Amniotic stem cell (primary cell): ENCODE results near the gene TSC22D4.

ENCODE experiments used
- DNase-seq: peaks from one replicate; lab custom pipeline; 2025; lab: John Stamatoyannopoulos, UW

TSC22D4 gene

DNA sequence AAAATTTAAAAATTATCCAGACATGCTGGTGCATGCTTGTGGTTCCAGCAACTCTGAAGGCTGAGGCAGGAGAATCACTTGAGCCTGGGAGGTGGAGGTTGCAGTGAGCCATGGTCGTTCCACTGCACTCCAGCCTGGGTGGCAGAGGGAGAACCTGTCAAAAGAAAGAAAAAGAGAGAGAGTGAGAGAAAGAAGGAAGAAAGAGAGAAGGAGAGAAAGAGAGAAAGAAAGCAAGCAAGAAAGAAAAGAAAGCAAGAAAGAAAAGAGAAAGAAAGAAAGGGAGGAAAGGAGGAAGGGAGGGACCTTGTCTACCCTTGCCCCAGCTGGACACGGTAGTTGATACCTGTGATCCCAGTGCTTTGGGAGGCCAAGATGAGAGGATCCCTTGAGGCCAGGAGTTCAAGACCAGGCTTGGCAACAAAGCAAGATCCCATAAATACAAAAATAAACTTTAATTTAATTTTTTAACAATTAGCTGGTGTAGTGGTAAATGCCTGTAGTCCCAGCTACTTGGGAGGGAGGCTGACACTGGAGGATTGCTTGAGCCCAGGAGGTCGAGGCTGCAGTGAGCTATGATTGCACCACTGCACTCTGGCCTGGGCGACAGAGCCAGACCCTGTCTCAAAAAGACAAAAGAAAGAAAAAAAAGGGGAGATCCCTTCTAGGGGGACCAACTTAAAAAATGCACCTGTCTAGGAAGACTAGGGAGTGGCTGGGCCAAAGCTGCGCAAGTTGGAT, 13.9 kb upstream of the TSC22D4 start:
- no peak for DNase-seq

DNA sequence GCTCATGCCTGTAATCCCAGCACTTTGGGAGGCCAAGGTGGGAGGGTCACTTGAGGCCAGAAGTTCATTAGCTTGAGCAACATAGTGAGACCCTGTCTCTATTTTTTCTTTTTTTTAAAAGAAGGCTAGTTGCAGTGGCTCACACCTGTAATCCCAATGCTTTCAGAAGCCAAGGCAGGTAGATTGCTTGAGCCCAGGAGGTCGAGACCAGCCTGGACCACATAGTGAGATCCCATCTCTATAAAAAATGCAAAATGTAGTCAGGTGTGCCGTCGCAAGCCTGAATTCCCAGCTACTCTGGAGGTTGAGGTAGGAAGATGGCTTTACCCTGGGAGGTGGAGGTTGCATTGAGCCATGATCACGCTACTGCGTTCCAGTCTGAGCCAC, 12.2 kb upstream of the TSC22D4 start:
- no peak for DNase-seq

DNA sequence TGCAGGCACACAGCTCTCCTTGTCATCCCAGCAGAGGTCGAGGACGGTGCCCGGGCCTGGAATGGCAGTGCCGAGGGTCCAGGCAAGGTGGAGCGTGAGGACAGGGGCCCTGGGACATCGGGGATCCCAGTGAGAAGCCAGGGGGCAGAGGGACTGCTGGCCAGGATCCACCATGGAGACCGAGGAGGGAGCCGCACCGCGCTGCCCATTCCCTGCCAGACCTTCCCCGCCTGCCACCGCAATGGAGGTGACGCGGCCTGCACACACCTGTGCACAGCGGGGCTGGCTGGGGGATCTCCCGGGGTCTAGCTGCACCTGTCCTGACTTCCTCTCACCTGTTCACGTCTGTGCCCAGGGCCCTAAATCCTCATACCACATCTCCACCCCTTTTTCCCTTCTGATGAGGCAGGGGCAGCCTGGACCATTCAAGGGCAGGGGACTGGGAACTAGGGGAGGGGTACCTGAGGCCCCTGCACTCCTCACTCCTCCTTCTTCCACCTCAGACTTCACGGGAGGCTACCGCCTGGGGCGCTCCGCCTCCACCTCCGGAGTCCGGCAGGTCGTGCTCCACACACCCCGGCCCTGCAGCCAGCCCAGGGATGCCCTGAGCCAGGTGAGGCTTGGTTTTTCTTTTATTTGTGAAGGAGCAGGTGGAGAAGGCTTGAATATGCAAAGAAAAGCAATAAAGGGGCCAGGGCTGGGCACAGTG, 11.6 kb upstream of the TSC22D4 start:
- DNase-seq: no peak

DNA sequence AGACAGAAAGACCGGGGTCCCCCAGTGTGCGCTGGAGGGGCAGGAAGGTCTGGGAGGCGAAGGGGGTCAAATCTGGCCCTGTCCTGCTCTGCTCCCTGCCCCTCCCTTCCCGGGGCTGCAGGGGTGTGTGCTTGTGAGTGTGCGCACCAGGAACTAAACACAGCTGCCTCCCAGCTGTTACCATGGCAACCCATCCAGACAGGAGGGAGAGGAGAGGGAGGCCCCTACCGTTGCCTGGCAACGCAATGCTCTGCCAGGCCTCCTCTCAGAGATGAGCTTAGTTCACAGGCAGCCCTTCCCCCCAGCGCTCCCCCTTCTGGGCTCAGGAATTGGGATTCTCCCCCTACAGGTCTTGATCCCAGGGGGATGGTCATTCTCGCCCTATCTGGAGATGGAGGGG, 10.8 kb upstream of the TSC22D4 start:
- peak; percentile 21 for DNase-seq

DNA sequence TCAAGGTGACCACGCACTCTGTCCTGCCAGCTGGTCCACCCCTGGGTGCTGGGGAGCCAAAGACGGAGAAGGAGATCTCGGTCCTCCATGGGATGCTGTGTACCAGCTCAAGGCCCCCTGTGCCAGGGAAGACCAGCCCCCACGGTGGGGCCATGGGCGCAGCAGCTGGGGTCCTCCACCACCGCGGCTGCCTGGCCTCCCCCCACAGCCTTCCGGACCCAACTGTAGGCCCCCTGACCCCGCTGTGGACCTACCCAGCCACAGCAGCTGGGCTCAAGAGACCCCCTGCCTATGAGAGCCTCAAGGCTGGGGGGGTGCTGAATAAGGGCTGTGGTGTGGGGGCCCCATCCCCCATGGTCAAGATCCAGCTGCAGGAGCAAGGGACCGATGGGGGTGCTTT, 10.1 kb upstream of the TSC22D4 start:
- no peak for DNase-seq

DNA sequence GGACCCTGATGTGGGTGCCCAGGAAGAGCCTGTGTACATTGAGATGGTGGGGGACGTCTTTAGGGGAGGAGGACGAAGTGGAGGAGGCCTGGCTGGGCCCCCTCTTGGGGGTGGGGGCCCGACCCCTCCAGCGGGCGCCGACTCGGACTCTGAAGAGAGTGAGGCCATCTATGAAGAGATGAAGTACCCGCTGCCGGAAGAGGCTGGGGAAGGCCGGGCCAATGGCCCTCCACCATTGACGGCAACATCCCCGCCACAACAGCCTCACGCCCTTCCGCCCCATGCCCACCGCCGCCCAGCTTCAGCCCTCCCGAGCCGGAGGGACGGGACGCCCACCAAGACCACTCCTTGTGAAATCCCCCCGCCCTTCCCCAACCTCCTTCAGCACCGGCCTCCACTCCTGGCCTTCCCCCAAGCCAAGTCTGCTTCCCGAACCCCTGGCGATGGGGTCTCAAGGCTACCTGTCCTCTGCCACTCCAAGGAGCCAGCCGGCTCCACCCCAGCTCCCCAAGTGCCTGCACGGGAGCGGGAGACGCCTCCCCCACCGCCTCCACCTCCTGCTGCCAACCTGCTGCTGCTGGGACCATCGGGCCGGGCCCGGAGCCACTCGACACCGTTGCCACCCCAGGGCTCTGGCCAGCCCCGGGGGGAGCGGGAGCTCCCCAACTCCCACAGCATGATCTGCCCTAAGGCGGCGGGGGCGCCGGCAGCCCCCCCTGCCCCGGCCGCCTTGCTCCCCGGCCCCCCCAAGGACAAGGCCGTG, 9.5 kb upstream of the TSC22D4 start:
- DNase-seq: no peak

DNA sequence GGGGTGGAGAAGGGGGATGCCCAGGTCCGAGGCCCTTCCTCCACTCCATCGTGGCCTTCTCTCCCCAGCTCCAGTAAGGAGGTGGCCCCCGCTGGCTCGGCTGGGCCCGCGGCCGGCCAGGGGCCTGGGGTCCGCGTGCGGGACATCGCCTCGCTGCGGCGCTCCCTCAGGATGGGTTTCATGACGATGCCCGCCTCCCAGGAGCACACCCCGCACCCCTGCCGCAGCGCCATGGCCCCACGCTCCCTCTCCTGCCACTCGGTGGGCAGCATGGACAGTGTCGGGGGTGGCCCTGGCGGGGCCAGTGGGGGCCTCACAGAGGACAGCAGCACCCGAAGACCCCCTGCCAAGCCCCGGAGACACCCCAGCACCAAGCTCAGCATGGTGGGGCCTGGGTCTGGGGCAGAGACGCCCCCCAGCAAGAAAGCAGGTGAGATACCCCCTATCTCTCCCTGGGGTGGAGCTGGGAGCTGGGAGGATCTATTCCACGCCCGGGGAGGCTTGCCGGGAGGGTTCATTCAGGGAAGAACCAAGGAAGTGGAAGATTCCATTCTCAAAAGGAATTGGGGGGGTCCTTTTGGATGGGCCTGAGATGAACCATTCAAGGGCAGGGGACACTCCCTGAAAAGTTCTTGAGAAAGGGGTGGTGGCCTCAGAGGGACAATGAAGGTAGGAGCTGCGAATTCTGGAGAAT, 7.9 kb upstream of the TSC22D4 start:
- no peak for DNase-seq

DNA sequence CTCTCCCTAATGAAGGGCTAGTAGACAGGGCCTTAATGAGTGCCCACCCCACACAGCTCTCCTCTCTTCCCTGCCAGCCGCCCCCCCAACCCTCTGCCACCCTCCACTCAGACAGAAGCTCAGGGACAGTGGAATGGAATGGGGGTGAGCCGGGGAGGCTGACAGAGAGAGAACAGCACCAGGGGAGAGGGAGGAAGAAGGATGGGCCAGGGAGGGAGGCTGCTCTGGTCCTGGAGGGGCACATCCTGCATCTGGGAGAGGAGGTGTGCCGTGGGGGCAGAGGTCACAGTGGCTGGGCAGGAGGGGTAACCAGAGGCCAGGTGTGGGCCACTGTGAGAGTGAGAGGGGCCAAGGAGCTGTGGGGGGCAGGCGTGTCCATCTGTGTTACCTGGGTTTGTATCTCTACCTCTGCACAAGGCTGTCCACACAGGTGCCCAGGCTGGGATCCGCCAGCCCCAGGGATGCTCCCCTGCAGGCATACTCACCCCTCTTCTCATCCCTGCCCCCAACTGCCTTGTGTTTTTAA, 7.2 kb upstream of the TSC22D4 start:
- no peak for DNase-seq

DNA sequence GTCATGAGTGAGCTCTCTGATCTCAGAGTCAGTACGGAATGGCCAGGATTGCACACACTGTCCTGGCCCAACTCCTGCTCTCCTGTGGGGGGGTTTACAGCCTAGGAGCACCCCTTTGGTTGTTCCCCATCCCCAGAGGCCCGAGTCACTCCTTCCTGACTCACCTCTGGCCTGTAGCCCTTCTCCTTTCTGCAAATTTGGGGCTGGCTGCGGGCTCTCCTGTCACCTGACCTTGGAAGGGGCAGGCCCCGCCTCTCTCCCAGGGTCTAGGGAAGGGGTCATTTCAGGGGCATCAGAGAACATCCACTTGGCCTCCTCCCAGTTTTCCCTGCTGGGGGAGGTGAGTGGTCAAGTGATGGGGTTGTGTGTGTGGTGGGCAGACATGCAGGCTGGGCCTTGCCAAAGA, 6.5 kb upstream of the TSC22D4 start:
- no peak for DNase-seq

DNA sequence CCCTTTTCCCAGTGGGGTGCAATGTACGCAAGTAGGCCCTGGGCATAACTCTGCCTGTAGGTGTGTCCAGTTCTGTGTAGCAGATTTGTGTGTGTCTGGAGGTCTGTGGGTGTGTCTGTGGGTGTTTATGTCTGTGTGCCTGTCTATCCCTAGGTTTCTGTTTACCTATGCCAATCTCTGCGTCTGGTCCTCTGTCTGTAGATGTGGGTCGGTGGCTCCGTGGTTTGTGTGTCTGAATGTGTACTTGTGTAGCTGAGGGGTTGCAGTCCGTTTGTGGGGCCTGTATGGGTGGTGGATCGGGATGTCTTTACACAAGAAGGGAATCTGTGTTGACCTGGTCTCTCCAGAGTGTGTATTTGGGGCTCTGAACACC, 5.6 kb upstream of the TSC22D4 start:
- DNase-seq: no peak

DNA sequence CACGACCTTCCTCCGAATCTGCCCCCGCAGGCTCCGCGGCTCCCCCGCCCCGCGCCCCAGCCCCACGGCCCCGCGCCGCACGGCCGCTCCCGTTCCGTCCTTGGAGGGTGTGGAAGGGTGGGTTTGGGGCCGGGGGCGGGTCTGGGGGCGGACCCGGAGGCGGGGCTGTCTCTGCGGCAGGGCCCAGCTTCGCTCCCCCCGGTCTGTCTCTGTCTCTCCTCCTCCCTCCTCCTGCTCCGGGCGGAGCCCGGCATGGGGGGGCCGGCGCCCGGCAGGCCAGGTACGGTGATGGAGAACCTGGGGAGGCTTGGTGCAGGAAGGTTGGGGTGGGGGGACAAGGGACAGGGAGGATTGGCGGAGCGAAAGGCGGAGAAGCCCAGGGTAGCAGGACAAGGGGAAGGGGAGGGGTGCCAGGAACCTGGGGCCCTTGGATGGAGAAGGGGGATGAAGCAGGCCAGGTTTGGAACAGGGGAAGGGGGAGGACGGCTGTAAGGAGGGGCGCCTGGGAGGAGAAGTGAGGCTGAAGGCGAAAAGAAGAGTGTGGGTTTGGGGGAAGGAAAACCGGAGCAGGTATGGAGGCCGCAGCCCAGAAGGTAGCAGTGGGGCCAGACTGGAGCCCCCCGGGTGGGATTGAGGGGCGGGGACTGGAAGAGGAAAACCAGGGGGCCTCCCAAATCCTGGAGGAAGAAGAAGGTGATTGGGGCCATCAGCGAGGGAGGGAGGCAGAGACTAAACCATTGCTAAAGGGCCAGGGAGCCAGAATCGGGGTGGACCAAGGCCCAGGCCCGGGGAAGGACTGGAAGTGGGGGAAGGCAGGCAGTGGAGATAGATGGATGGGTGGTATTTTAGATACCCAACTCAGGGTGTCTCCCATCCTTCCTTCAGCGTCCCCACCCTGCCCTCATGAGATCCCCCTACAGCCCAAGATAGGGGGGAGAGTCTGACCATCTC, 5.0 kb upstream of the TSC22D4 start, which contains the start of gene NYAP1:
TSS of gene NYAP1 (plus strand) at position 206 of the 951 bp plus-strand sequence. CDS start 1,385 bp downstream, outside the sequence.
- no peak for DNase-seq

DNA sequence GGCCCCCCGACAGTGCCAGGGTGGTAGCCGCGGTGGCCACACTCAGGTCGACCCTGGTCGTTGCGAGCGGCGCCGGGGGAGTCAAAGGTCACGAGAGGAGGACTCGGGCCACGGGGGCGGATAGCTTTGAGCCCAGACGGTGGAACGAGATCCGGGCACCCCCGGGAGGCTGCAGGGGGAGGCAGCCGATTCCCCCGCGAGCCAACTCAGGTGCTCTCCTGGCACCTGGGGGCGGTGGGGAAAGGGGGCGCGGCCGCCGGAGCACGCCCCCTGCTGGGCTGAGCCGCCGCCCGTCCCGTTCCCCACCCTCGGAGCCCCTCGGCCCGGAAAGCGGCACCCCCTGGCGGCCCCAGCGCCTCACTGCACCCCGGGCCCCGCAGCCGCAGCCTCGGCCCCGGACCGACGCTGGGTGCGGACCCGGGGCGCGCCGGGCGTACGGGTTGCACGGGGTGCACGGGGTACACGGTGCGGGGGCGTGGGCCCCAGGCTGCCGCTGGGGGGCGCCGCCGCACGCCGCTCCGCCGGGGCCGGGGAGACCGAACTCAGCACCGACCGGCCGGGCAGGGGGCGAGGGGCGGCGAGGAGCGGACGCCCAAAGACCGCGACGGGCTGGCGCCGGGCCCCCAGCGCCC, 4.2 kb upstream of the TSC22D4 start:
- DNase-seq: peak; percentile 34

DNA sequence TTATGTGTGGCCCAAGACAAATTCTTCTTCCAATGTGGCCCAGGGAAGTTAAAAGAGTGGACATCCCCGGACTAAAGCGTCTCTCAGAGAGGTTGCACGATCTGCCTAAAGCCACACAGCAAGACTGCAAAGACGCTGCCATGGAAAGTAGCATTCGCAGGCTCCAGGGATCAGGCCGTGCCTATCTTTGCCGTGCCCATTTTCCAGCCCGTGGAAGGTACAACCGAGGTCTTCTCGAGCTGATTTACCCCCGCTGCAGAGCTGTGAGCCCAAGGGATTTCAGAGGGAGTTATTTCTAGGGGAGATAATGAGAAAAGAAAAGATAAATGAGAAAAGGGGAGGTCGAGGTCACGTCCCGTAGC, 3.7 kb upstream of the TSC22D4 start:
- DNase-seq: no peak

DNA sequence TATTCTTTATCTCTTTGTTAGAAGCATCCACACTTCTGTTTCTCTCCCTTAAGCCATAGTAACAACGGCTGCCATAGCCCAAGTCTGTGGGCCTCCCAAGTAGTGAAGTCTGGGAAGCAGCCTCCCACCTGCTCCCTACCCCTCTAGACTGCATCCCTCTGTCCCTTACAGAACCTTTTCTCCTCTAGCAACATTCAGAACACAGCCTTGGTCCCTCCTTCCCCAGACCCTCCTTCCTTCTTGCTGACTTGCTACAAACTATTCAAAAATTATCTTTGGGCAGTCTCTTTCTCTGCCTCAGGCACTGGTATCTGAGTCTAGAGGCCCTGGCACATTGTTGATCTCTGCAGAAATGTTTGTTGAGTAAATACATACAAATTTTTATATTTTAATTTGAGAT, 2.5 kb upstream of the TSC22D4 start:
- no peak for DNase-seq

DNA sequence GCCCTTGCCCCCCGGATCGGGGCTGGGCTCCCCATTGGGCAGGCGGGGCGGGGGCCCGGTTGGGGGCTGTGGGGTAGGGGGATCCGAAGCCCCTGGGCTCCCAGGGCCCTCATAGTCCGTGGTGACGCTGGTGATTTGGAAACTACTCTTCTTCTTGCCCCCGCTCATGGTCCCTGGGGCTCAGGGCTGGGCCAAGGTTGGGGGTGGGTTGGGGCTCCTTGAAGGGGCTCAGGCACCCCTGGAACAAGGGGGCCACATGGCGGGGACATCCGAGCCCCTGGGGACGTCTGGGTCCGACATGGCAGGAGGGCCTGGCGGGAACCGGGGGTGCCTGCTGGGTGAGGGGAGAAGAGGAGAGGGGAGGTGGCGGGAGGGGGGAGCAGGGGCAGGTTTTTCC, 1.1 kb downstream of the TSC22D4 start:
- DNase-seq: no peak

DNA sequence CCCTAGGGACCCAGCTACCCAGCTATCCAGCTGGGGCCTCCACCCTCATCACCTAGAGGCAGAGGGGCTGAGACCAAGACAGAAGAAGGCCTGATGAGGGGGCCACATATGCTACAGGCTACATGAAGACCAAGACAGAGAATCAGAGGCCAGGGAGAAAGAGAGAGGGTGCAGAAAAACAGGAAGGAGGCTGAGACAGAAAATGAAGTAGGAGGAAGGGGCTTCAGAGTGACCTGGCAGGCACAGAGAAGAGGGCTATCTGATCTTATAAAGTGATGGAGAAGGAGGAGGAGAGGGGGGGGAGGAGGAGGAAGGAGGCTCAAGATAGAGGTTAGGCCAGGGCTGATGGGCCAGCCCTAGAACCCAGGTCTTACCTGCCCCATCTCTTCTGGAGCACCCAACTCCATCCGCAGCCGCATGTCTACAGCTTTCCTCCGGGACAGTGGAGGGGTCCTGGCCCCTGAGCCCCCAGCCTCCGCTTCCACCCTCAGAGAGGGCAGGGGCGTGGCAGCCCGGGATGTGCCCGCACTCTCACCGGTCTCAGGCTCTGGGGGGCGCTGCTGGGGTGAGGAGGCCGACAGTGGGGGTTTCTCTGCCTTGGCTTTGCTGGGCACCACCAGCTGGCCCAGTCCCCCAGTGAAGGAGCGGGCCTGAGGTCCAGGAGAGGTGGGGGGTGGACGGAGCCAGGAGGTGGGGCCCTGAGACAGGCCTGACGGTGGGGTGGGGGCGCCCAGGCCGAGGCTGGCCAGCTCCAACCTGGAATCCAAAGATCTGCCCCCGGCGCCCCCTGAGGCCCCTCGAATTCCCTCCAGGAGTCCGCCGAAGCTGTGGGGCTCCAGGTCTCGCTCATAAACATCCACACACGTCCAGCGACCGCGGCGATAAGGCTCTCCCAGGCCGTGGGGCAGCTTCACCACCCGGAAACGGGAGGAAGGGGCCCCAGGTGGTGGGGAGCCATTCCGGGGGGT, 1.8 kb downstream of the TSC22D4 start:
- DNase-seq: no peak

DNA sequence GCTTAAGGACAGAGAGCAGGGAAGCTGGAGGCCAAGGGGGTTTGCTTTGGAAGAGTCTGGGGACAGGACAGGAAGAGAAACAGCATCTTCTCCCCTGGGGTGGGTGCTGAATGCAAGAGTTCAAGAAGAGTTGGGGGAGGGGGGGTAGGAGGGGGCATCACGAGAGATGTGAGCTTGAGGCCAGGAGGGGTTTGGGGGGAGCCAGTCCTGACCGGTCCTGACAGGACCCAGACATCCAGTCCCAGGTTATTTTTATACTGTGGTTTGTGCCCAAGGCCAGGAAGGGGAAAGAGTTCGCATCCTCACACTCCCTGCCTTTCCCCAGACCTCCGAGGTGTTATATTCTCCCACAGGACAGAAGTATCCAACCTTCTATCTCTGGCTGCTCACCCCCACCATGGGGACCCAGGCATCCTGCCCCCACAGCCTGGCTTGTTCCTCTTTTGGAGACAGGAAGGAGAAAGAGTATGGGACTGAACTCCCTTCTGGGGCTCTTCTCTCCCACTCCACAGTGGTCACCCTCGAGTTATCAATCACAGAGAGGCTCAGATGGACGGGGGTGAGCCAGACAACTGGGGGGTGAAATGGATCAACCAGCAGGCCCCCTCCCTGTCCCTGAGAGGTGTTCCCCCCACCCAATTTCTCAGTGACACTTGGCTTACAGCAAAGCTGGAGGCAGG, 2.8 kb downstream of the TSC22D4 start:
- DNase-seq: no peak

DNA sequence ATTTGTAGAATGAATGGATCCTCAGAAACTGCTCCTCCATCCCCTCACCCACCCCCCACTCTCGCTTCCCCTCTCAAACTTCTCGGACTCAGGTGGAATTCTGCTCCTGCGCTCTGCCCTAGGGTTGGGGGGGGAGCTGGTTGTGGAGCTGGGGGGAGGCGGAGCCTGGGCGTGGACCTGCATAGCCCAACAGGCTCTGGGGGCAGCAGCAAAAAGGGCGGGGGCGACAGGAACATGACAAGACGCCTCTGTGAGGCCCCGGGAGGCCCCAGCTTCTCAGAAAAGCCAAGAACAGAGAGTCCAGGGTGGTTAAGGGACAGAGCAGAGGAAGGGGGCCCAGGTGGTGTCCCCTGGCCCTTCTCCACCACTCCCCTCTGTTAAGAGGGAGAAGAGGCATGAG, 3.5 kb downstream of the TSC22D4 start:
- DNase-seq: no peak
